Heart right ventricle (tissue), 16 donors: ENCODE data around the gene ARHGEF4. TPM values are rescaled to one million over a fixed set of nuclear protein-coding genes. Genes with fewer than 3 reads are reported as not detected.

Source experiments
- ATAC-seq, 8 donors: fragments of 200-7000 bp; cut with Tn5 transposase; one replicate each; pipeline ENCODE4 v1.9.1; 2020; ENCODE audit warnings: mild to moderate bottlenecking in 8 of 8, moderate library complexity in 8 of 8, moderate number of reproducible peaks in 1 of 8
- DNase-seq, 2 donors: peaks; one replicate each; pipeline ENCODE4 v3.0.0-alpha.2; 2020
- H3K27ac ChIP-seq, 10 donors: fragments of 200-600 bp; sonication (generic) in 2 of 10; one replicate each; pipeline versions ENCODE4 v1.5.0 to v1.8.0; 2020 to 2022; ENCODE audit warnings: mild to moderate bottlenecking in 3 of 10
- H3K27me3 ChIP-seq, 7 donors: fragments of 200-600 bp; one replicate each; pipeline ENCODE4 v1.8.0; 2021 to 2022; ENCODE audit warnings: mild to moderate bottlenecking in 2 of 7
- H3K36me3 ChIP-seq, 9 donors: fragments of 200-600 bp; sonication (generic) in 1 of 9; one replicate each; pipeline versions ENCODE4 v1.5.0 to v1.8.0; 2020 to 2022; ENCODE audit warnings: mild to moderate bottlenecking in 2 of 9
- H3K4me1 ChIP-seq, 9 donors: fragments of 200-600 bp; sonication (generic) in 1 of 9; one replicate each; pipeline versions ENCODE4 v1.5.0 to v1.8.0; 2020 to 2022; ENCODE audit warnings: mild to moderate bottlenecking in 4 of 9
- H3K4me3 ChIP-seq, 10 donors: fragments of 200-600 bp; sonication (generic) in 2 of 10; one replicate each; pipeline versions ENCODE4 v1.5.0 to v1.8.0; 2020 to 2022; ENCODE audit warnings: mild to moderate bottlenecking in 7 of 10, moderate library complexity in 2 of 10
- H3K9me3 ChIP-seq, 11 donors: fragments of 200-600 bp in 10 of 11; sonication (generic) in 2 of 11; one replicate each; pipeline versions ENCODE4 v1.5.0 to v1.8.0; 2013 to 2022; ENCODE audit warnings: mild to moderate bottlenecking in 2 of 11, control low read depth in 1 of 11, moderate library complexity in 1 of 11
- WGBS, 2 donors: extraction: QIAGEN DNeasy Blood & Tissue Kit; methylation state at CpG; one replicate each; pipeline ENCODE4 v1.1.7; 2013; ENCODE audit warnings: inconsistent platforms in 1 of 2; 5-methylcytosine and 5-hydroxymethylcytosine counted together
- intact Hi-C, 10 donors: fragments of 100-400 bp; cut with DNase I; formaldehyde crosslinking; loops; one replicate each; pipeline versions ENCODE4 v1.11.1 to v1.14.2; 2022
- polyA plus RNA-seq, 2 donors: library from polyadenylated mRNA; stranded (reverse); fragments of 200-250 nt; gene quantifications; one replicate each; pipeline ENCODE4 v1.2.3, GENCODE V29; 2013
- total RNA-seq, 10 donors: library from RNA; stranded (reverse); fragmentation: NEBNext Ultra II Directional in 3 of 10; extraction: Animal tissue kit (Norgen Biotek cat#: 25700) in 3 of 10; gene quantifications; one replicate each; pipeline versions ENCODE4 v1.2.1 to v1.2.4, GENCODE V29; 2021 to 2023
- TF ChIP-seq, protein P1 (sequence below), 9 donors: fragments of 200-600 bp; sonication (generic) in 2 of 9; IDR thresholded peaks; one replicate each; pipeline versions ENCODE4 v1.5.0 to v1.8.0; 2021 to 2022; ENCODE audit warnings: antibody characterized with exemption in 9 of 9, mild to moderate bottlenecking in 5 of 9, moderate library complexity in 1 of 9
- donor health status: Arrhythmogenic right ventricular cardiomyopathy.
- donor health status: ischemic (EF 13 %, LVEDD 7.1; RV severe dilation, severe dysfunction).
- donor health status: healthy with polysubstance abuse.
- donor health status: DM: no; HTN: yes; CAD: no.
- donor health status: DM: no; HTN: no; CAD: no.
- donor health status: ischemic (EF 25% LVEDD 6.9; RV normal size, moderate dysfunction).
- donor health status: ischemic (EF 25% LVEDD 5.7; RV mildly dilated, moderate dysfunction).
- donor health status: healthy.
- donor health status: DM: yes; HTN: yes; CAD: no.
- donor health status: Ischemic cardiomyopathy.
- donor health status: ischemic (EF 35%, LVEDD 5.7; RV mildly dilated, moderate dysfunction).
- donor health status: nonischemic (EF 11% LVEDD 7.7; RV severe dilation, severe dysfunction).
- donor health status: DM: yes; HTN: yes; CAD: no.
- donor health status: PGD.
- donor health status: ischemic (EF 29% LVEDD 5.4; RV normal size, mild dysfunction).
- donor health status: nonischemic (EF 23%, LVEDD 6.1; RV moderate dilation, normal function).

ARHGEF4 gene
- total and polyA plus RNA-seq, 12 donors: 0.67 to 6.5 (median 3.4) TPM

DNA sequence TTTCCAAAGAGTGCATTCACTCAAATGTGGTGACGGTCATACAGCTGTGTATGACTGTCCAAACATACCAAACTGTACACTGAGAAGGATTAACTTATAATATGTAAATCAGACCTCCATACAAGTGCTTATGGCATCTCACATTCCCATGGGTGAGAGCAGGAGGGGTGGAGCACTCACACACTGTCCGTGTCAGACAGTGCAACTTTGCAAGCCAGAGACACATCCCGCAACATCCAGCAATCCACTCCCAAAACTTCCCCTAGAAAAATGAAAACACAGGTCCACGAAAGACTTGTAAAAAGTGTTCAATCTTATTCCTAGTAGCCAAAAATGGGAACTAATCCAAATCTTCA, 220.2 kb downstream of the ARHGEF4 start:
- TF ChIP-seq, protein P1, sequence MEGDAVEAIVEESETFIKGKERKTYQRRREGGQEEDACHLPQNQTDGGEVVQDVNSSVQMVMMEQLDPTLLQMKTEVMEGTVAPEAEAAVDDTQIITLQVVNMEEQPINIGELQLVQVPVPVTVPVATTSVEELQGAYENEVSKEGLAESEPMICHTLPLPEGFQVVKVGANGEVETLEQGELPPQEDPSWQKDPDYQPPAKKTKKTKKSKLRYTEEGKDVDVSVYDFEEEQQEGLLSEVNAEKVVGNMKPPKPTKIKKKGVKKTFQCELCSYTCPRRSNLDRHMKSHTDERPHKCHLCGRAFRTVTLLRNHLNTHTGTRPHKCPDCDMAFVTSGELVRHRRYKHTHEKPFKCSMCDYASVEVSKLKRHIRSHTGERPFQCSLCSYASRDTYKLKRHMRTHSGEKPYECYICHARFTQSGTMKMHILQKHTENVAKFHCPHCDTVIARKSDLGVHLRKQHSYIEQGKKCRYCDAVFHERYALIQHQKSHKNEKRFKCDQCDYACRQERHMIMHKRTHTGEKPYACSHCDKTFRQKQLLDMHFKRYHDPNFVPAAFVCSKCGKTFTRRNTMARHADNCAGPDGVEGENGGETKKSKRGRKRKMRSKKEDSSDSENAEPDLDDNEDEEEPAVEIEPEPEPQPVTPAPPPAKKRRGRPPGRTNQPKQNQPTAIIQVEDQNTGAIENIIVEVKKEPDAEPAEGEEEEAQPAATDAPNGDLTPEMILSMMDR (IDR thresholded peaks at IDR 0.05): no peak
- Histone ChIP-seq H3K27ac (no peak overlapping the region), H3K4me3 (no peak overlapping the region), H3K36me3 (peaks cover 0 to 95% (median 21%) of the 10 kb centered on the region in 9 donors), H3K27me3 (no peaks in the 10 kb centered on the region), H3K4me1 (peaks cover 0 to 48% (median 21%) of the 10 kb centered on the region in 9 donors), H3K9me3 (no peaks in the 10 kb centered on the region)
- no peak for ATAC-seq
- 82% methylated on average over 4 of the region's 4 CpGs for WGBS, 2 donors
- no peak for DNase-seq
- intact Hi-C loops: no loop called here

DNA sequence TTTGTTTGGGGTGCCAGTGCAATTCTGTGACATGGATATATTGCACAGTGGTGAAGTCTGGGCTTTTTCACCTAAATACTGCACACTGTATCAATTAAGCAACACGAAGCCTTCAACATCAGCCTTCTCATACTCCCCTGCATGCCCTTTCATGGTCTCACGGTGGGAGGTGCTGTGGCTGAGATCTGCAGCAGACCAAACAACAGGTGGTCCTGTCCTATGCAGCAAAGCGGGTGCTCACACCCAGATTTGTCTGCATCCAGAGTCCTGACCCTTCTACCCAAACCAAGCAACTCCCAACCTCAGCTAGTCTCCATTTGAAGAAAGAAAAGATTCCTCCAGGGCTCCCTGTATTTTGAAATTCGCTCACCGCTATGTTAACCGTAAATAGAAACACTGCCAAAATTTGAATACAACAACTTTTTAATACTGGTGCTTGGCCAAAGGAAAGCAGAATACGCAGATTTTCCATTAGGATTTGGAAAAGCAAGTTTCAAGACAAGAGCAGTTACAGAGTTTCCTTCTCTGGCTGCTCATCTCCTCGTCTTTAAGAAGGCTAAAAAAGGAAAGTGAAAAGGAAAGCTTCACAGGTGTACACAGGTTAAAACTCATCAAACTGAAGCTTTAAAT, 221.6 kb downstream of the ARHGEF4 start:
- Histone ChIP-seq H3K4me1 (peaks cover 0 to 58% (median 25%) of the 10 kb centered on the region in 9 donors), H3K27me3 (no peaks in the 10 kb centered on the region), H3K4me3 (no peak overlapping the region), H3K36me3 (peaks cover 0 to 91% (median 10%) of the 10 kb centered on the region in 9 donors), H3K9me3 (no peaks in the 10 kb centered on the region), H3K27ac (no peak overlapping the region)
- no peak for DNase-seq
- TF ChIP-seq, protein P1 (IDR thresholded peaks at IDR 0.05): no peak
- intact Hi-C loops: no loop called here
- WGBS, 2 donors: 82% methylated on average over 8 of the region's 8 CpGs
- ATAC-seq: no peak

DNA sequence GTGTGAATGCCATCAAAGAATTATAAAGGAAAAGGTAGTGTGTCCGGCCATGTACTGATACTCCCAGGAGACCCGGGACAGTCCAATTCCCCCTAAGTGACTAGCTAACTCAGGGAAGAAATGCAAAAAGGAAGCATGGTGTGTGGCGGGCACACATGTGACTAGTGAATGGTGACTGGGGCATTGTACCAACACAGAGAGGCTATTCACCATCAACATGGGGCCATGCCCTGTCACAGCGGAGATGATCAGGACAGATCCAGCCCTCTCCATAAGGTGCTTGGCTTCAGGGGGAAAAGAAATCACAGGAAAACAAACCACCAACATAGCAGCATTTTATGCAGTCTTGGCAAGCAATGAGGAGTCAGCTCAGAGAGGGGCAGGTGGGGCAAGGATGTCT, 222.2 kb downstream of the ARHGEF4 start:
- intact Hi-C loops: no loop called here
- DNase-seq (no peak), ATAC-seq (no peak)
- H3K27ac ChIP-seq: no peak overlapping the region
- 91 to 93% methylated on average over 4 of the region's 4 CpGs for WGBS, 2 donors
- TF ChIP-seq, protein P1 (IDR thresholded peaks at IDR 0.05): no peak
- H3K4me3 ChIP-seq: no peak overlapping the region
- no peaks in the 10 kb centered on the region for H3K27me3 ChIP-seq
- peaks cover 0 to 64% (median 31%) of the 10 kb centered on the region in 9 donors for H3K4me1 ChIP-seq
- peaks cover 0 to 85% (median 8%) of the 10 kb centered on the region in 9 donors for H3K36me3 ChIP-seq
- H3K9me3 ChIP-seq: no peaks in the 10 kb centered on the region

DNA sequence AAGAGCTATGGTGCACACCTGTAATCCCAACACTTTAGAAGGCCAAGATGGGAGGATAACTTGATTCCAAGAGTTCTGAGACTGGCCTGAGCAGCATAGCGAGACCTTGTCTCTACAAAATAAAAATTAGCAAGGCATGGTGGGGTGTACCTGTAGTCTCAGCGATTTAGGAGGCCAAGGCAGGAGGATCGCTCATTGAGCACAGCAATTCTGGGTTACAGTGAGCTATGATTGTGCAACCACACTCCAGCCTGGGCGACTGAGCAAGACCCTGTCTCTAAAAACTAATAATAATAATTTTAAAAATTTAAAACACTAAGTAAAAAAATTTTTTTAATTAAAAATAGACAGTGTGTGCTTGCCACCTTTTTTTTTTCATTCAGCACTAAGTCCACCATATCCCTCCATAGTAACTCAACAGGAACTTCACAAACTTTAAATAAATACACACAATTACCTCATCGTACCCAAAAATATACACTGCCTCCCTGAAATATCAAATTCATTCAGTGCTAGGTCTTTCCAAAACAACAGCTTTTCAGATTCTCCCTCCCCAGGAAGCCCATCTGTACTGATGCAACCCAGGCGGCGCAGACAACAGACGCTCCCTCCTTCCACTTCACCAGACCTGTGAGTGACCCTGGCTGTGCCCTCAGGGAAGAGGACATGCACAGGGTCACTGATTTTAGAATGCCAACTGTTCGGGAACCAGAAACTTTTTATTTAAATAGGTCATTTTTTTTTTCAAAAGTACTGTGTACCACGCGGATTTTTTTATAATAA, 227.0 kb downstream of the ARHGEF4 start:
- no peak overlapping the region for H3K27ac ChIP-seq
- TF ChIP-seq, protein P1 (IDR thresholded peaks at IDR 0.05): no peak
- no peak overlapping the region for H3K4me3 ChIP-seq
- H3K27me3 ChIP-seq: no peaks in the 10 kb centered on the region
- H3K4me1 ChIP-seq: peaks cover 5 to 55% (median 30%) of the 10 kb centered on the region in 9 donors
- 75 to 78% methylated on average over 11 of the region's 11 CpGs for WGBS, 2 donors
- peaks cover 0 to 78% (median 4%) of the 10 kb centered on the region in 9 donors for H3K36me3 ChIP-seq
- no peak for DNase-seq
- no peaks in the 10 kb centered on the region for H3K9me3 ChIP-seq
- peak in 4 of 8 donors; percentile 41 to 59 (median 52) for ATAC-seq
- intact Hi-C loops: no loop called here
